Uterus (tissue), 2 donors: Measurements from ENCODE around the gene INSC.

ENCODE experiments used
- CTCF ChIP-seq, 4 experiments: fragments of 200-600 bp in 2 of 4; fragments of 450-650 bp in 2 of 4; sonication (generic) in 2 of 4; IDR thresholded peaks; one replicate each; pipeline ENCODE4 v1.5.1; 2016 to 2019; ENCODE audit warnings: antibody characterized with exemption in 4 of 4, mild to moderate bottlenecking in 2 of 4, moderate library complexity in 1 of 4
- POLR2A ChIP-seq, 2 donors: fragments of 450-650 bp; IDR thresholded peaks; one replicate each; pipeline ENCODE4 v1.6.1; 2016; ENCODE audit warnings: antibody characterized with exemption in 2 of 2, mild to moderate bottlenecking in 1 of 2, moderate library complexity in 1 of 2

- TF ChIP-seq CTCF (IDR thresholded peaks at IDR 0.05) (no peak), POLR2A (IDR thresholded peaks at IDR 0.05) (no peak)
Measured at GRCh38 chr11:15194671-15195415, 80.1 kb downstream of the INSC start.
